Head of caudate nucleus (tissue), 42 donors: ENCODE measurements around the gene CNPY3.
"Not testable (repeated sequence)": the region's sequence is repeated elsewhere in the genome, so short reads cannot be mapped to it uniquely, and the experiment has no call there.

Experiments
- DNase-seq, 42 donors: peaks; one replicate each; pipeline versions ENCODE4 v3.0.0 to v3.0.0-alpha.2; 2020 to 2021; ENCODE audit warnings: mixed read lengths in 7 of 42
- intact Hi-C: fragments of 100-400 bp; cut with DNase I; formaldehyde crosslinking; loops from one replicate; pipeline ENCODE4 v1.15.0; 2022

Gene CNPY3

DNA sequence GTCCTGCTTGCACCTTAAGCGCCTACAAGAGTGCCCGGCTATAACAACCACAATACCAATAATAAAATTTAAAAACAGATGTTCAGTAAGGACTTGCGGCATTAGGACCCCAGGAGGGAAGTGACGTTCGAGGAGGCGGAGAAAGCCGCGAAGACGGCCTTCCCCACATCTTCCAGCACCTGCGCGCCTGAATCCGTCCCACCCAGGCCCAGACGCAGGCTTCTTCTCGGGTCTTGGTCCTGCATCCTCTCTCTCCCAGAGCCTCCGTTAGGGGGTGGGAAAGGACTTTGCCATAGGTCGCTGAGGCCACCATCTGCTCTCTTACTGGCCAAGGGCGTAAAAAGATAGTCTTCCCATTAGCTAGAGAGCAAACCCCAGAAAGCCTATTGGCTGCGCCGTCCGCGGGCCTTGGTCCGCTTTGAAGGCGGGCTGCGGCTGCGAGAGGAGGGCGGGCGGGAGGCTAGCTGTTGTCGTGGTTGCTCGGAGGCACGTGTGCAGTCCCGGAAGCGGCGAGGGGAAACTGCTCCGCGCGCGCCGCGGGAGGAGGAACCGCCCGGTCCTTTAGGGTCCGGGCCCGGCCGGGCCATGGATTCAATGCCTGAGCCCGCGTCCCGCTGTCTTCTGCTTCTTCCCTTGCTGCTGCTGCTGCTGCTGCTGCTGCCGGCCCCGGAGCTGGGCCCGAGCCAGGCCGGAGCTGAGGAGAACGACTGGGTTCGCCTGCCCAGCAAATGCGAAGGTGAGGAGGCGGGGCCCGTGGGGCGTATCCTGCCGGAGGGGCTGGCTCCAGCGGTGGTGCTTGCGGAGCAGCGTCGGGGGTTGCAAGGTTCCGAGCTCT lies at the start of gene CNPY3:
Gene CNPY3, plus strand, starts transcription at position 495 of the 835 bp plus-strand sequence. Its CDS starts 91 bp downstream, at position 586.
- intact Hi-C loops = no loop called here
- peak; percentile 86 to 97 (median 93) for DNase-seq

DNA sequence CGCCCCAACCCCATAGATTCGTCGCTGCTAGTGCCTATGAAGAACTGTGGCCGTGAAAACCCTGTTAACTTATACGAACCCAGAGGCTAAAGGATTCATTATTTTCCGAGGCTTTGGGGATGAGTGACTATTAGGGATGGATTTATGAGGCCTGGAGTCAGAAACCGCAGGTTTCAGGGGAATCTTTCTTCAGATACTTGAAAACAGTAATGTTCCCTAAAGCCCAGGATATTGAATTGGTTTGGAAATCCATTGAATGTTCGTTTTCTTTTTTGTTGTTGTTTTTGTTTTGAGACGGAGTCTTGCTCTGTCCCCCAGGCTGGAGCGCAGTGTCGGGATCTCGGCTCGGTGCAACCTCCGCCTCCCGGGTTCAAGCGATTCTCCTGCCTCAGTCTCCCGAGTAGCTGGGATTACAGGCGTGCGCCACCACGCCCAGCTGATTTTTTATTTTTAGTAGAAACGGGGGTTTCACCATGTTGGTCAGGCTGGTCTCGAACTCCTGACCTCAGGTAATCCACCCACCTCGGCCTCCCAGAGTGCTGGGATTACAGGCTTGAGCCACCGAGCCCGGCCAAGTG lies 49.0 kb upstream of the CNPY3 start:
- intact Hi-C loops = not testable (repeated sequence)

DNA sequence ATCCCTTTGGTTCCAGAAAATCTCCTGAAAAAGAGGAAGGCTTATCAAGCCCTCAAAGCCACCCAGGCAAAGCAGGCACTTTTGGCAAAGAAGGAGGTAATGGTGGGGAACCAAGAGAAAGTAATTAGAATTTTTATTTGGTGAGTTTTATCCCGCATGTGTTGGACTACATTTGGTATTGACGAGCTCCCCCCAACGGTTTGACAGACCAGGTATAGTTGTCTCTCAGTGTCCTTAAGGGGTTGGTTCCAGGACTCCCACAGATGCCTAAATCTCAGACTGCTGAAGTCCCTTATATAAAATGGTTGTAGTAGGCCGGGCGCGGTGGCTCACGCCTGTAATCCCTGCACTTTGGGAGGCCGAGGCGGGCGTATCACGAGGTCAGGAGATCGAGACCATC lies 48.4 kb upstream of the CNPY3 start:
- intact Hi-C loops, DNase-seq: not testable (repeated sequence)

More for the DNA sequence above, 49.0 kb upstream of the CNPY3 start:
- DNase-seq = not testable (repeated sequence)

GRCh38 chr6:42885702-42886101 lies 43.6 kb upstream of the CNPY3 start:
- intact Hi-C loops = no loop called here
- DNase-seq = no peak

DNA sequence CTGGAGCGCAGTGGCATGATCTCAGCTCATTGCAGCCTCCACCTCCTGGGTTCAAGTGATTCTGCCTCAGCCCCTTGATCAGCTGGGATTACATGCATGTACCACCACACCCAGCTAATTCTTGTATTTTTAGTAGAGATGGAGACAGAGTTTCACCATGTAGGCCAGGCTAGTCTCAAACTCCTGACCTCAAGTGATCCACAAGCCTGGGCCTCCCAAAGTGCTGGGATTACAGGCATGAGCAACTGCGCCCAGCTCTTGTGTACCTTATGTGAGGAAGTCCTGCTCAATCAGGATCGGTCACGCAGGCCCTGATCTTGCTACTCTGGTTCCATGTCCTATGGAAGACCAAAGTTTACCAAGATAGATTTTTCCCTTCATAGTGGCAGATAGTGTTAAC lies 41.1 kb upstream of the CNPY3 start:
- intact Hi-C loops, DNase-seq: not testable (repeated sequence)

DNA sequence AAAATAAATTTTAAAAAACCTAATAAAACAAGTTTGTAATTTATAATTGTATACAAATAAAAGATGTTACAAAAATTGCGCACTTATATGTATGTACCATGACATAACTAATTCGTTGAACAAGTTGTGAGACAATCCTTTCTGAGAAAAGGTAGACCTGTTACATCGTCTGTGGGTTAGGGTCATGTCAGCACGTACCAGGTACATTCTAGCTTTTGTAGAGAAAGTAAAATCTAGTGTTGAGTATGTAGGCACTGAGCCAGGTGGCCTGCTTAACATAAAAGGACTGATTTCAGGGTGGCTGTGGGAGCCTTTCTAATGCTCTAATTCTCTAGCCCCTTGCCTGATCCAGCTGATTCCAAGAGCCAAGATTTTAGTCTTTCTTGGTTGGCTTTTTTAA lies 39.5 kb upstream of the CNPY3 start:
- intact Hi-C loops = no loop called here
- no peak for DNase-seq

GRCh38 chr6:42890311-42891198 lies 38.7 kb upstream of the CNPY3 start:
- intact Hi-C loops = no loop called here
- DNase-seq = peak; percentile 87 to 98 (median 94)

- intact Hi-C loops = no loop called here
- DNase-seq = no peak
Measured at GRCh38 chr6:42891199-42891722, 38.0 kb upstream of the CNPY3 start.

- DNase-seq, intact Hi-C loops: not testable (repeated sequence)
Measured at GRCh38 chr6:42894041-42894828, 35.0 kb upstream of the CNPY3 start.

DNA sequence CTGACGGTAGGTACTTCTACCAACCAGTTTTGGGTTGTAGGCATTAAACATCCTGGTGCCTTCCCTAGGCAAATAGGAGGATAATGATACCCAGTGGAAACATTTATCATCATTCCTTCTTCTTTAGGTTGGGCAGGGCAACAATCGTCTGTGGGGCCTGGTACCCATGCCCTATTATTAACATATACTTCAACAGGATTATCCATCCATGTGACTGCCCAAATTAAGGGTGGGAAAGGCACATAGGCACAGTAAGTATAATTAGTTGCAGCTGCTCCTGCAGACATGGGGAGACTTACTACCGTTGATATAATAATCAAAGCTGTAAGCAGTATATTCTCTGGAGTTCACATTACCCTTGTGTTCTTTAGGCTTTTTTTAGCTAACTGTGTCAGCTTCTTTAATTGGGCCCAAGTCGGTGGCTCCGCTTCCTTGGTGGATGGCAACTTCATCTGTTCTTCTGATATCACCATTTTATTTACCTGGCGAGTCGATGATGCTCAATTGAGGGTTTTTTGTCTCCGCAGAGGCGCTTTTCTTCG lies 33.0 kb upstream of the CNPY3 start:
- intact Hi-C loops = no loop called here
- DNase-seq = no peak

DNA sequence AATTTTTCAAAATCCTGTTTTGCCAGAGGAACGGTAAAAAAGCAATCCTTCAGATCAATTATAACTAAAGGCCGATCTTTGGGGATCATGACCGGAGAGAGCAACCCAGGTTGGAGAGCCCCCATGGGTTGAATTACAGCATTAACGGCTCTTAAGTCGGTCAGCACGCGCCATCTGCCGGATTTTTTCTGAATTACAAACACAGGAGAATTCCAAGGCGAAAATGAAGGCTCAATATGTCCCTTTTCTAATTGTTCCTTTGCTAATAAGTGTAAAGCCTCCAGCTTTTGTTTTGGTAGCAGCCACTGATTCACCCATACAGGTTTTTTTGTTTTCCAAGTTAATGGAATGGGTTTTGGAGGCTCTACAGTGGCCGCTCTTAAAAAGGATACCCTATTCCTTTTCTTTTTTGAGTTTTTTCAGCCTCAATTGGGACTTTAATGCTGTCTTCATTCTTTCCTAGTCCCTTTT lies 30.4 kb upstream of the CNPY3 start:
- DNase-seq = peak; percentile 19 to 93 (median 77)
- intact Hi-C loops = no loop called here

DNA sequence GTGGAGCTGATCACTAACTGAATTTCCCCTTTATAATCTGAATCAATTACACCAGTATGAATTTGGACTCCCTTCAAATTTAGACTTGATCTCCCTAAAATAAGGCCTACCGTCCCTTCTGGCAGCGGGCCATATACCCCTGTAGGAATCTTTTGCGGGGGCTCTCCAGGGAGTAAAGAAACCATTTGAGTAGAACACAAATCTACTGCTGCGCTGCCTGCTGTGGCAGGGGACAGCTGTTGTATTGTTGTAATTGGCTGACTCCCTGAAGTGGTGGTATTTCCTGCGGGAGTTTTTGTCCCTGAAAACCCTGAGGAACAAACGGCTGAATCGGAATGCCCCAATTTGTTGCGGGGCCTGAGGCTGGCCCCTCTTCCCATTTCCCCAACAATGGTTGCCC lies 29.4 kb upstream of the CNPY3 start:
- no peak for DNase-seq

DNA sequence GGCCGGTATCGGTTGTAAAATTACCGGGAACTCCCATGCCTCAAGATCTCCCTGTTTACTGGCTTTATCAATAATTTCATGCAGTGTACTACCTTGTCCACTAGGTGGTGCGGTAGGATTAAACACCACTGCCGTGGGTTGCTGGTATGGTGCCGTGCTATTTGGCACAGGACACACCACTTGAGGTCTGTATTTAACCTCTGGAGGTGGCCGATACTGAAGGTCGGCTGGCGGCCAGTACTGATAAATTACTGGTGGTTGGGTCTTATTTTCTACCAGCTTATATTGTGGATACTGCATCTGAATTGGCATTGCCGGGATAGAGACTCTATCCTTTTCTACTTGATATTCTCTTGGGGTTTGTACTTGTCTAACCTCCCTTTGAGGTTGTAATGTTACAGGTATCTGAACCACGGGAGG lies 27.7 kb upstream of the CNPY3 start:
- intact Hi-C loops = loop anchor here (5.0 kb wide), 1 partner anchor 241 kb away; no protein-coding TSS in a partner anchor
- peak; percentile 35 to 91 (median 72) for DNase-seq

More for the DNA sequence above, 29.4 kb upstream of the CNPY3 start:
- intact Hi-C loops = loop anchor here (5.0 kb wide), 1 partner anchor 242 kb away; no protein-coding TSS in a partner anchor

DNA sequence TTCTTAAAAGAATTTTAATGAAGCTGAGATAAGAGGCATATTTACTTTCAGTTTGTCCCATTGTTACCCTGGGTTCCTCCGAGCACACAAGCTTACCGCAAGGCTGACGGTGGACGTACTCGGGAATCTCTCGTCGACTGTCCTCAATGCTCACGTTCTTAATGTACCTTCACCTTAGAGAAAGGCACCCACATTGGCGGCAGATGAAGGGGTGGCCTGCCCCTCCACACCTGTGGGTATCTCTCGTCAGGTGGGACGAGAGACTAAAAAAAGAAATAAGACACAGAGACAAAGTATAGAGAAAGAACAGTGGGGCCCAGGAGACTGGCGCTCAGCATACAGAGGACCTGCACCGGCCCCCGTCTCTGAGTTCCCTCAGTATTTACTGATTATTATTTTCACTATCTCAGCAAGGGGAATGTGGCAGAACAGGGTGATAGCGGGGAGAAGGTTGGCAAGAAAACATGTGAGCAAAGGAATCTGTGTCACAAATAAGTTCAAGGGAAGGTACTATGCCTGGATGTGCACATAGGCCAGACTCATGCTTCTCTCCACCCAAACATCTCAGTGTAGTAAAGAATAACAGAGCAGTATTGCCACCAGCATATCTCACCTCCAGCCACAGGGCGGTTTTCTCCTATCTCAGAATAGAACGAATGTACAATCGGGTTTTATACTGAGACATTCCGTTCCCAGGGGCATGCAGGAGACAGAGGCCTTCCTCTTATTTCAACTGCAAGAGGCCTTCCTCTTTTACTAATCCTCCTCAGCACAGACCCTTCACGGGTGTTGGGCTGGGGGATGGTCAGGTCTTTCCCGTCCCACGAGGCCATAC lies 26.6 kb upstream of the CNPY3 start:
- intact Hi-C loops = loop anchor here (5.0 kb wide), 1 partner anchor 240 kb away; no protein-coding TSS in a partner anchor
- DNase-seq = not testable (repeated sequence)

DNA sequence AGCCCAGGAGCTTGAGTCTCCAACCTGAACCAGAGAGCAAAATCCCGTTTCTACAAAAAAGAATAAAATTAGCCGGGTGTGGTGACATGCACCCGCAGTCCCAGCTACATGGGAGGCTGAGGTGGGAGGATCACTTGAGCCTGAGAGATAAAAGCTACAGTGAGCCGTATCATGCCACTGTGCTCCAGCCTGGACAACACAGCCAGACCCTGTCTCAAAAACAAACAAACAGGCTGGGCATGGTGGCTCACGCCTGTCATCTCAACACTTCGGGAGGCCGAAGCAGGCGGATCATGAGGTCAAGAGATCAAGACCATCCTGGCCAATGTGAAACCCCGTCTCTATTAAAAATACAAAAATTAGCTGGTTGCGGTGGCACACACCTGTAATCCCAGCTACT lies 24.8 kb upstream of the CNPY3 start:
- no peak for DNase-seq
- intact Hi-C loops = loop anchor here (5.0 kb wide), 1 partner anchor 238 kb away; no protein-coding TSS in a partner anchor

- intact Hi-C loops = no loop called here
- DNase-seq = peak in 1 of 42 donors; percentile 14
Measured at GRCh38 chr6:42907336-42907735, 21.9 kb upstream of the CNPY3 start.

DNA sequence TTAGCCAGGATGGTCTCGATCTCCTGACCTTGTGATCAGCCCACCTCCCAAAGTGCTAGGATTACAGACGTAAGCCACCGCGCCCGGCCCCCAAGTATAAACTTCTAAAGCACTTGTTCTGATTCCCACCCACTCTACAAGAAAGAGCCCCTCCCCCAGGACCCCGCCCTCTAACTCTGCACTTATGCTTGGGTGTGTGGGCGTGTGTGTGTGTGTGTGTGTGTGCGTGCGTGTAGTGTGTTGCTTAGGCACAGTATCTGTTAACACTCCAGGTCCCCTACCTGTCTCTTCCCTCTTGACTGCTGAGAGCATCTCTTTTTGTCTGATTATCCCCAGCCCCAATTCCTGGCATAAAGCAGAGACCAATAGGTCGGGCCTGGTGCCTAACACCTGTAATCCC lies 19.4 kb upstream of the CNPY3 start:
- intact Hi-C loops = no loop called here
- DNase-seq = peak in 9 of 42 donors; percentile 17 to 50 (median 31)
